ENCODE results near the gene TMEM182.

TMEM182 gene

GRCh38 chr2:102803041-102803896 is 41.4 kb downstream of the TMEM182 start:
- no peak for DNase-seq

- DNase-seq = no peak
These were observed 42.0 kb downstream of the TMEM182 start for GRCh38 chr2:102803897-102804217.

GRCh38 chr2:102806250-102806837 is 44.5 kb downstream of the TMEM182 start:
- DNase-seq = peak; percentile 21 to 50

- no peak for DNase-seq
These were observed 47.7 kb downstream of the TMEM182 start for GRCh38 chr2:102809291-102810189.

GRCh38 chr2:102815285-102815684 is 53.5 kb downstream of the TMEM182 start:
- no peak for DNase-seq

- no peak for DNase-seq
These were observed 65.1 kb downstream of the TMEM182 start for GRCh38 chr2:102826904-102827303.

- DNase-seq = no peak
These were observed 71.0 kb downstream of the TMEM182 start for GRCh38 chr2:102832789-102833188.

- DNase-seq = no peak
These were observed 72.9 kb downstream of the TMEM182 start for GRCh38 chr2:102834523-102835273.

- DNase-seq = peak in 1 of 2 donors; percentile 9
These were observed 75.9 kb downstream of the TMEM182 start for GRCh38 chr2:102837626-102838198.

- DNase-seq = peak; percentile 44 to 95
These were observed 78.0 kb downstream of the TMEM182 start for GRCh38 chr2:102839668-102840388.

- peak; percentile 45 to 81 for DNase-seq
These were observed 79.4 kb downstream of the TMEM182 start for GRCh38 chr2:102841107-102841840.

- DNase-seq = no peak
These were observed 82.1 kb downstream of the TMEM182 start for GRCh38 chr2:102843764-102844443.

GRCh38 chr2:102844911-102845310 is 83.1 kb downstream of the TMEM182 start:
- no peak for DNase-seq

- peak; percentile 77 to 86 for DNase-seq
These were observed 86.6 kb downstream of the TMEM182 start for GRCh38 chr2:102848366-102848839.

GRCh38 chr2:102850888-102851287 is 89.1 kb downstream of the TMEM182 start:
- DNase-seq = no peak

GRCh38 chr2:102852867-102853266 is 91.0 kb downstream of the TMEM182 start:
- DNase-seq = no peak
